NCI-H1417 (cell line): Measurements from ENCODE around the gene LIPH.
"Not testable (repeated sequence)": the region's sequence is repeated elsewhere in the genome, so short reads cannot be mapped to it uniquely, and the experiment has no call there.

ENCODE experiments used
- DNase-seq, 3 experiments: peaks; one replicate each; lab custom pipeline; 2025; lab: John Stamatoyannopoulos, UW

Gene LIPH

GRCh38 chr3:185552358-185552877, at the start of gene LIPH:
LIPH (minus strand) TSS chr3:185552588; CDS start chr3:185552471, 117 bp downstream.
- peak in 1 of 3 experiments; percentile 30 for DNase-seq

DNA sequence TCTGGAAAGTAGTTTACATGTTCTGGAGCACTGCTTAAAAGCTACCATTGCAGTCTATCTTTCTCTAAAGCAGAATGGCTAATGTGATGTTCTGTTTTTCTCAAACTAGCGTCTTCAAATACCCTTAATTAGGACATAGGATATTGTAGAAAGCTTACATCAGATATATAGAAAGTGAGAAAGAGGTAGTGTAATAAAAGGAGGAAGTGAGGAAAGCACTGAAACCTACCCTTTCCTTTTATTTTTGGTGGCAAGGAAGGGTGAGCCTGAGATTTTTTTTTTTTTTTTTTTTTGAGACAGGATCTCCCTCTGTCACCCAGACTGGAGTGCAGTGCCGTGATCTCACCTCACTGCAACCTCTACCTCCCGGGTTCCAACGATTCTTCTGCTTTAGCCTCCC, 43.1 kb upstream of the LIPH start:
- DNase-seq: no peak

GRCh38 chr3:185594073-185594472, 41.7 kb upstream of the LIPH start:
- DNase-seq: no peak

DNA sequence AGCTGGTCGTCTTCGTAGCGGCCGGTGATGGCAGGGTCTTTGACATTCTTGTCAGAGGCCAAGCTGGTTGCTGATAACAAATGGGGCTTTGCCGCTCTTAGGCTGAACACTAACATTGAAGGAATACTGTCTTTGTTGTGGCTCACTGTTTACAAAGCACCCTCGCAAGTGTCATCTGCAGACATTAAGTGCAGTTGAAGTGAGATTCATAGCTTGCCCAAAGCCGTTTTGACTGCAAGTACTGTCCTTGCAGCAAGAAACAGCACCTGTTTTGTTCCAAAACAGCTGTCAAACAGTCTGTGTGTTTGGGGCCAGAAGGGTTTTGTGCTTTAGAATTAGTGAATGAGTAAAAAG, 34.3 kb upstream of the LIPH start:
- peak in 1 of 3 experiments; percentile 81 for DNase-seq

DNA sequence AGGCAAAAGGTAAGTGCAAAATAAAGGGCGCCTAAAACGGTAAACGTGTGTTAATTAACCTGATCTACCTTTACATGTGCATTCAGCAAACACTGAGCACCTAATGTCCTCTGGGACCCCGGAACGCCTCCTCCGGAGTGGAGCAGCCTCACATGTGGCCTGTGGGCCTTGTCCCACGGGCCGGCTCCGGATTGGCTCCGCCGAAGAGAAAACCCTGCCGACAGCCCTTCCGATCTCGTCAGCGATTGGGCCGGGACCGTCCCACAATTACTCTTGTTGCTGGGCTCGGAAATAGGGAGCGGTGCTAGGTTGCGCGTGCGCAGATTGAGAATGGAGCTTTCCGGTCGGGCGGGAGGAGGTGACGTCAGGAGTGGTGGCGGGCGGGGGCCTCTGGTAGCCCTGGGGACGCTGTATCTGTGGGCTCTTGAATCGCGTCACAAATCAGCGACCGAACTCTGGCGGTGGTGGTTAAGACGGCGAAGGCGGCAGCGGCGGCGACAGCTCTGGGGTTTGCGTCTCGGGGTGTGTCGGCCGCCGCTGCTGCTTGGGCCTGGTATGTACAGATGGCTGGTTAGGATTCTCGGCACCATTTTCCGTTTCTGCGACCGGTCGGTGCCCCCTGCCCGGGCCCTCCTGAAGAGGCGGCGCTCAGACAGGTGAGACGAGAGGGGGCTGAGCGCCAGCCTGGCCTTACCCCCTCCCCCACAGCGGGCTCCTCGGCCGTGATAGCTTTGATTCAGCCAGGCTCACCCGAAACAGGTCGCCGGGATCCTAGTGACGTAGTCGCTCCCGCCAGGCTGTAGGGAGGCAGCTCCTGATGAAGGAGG, 33.7 kb upstream of the LIPH start, which contains the start of gene SENP2:
Gene SENP2, plus strand, starts transcription at position 437 of the 827 bp plus-strand sequence. Its CDS starts 119 bp downstream, at position 556.
- peak; percentile 98 to 100 (median 100) for DNase-seq

DNA sequence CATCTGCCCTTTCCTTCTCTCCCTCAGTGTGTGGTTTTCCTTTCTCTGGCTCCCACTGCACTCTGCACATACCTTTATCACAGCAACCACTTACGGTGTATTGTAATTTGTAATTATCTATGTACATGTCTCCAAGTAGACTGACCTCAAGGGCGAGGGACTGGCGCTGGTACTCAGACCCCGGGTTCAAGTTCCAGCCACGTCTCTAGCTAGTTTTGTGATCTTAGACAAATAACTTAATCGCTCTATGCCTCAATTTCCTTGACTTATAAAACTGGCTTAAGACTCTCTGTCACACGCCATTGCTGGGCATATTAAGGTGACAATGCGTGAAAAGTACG, 33.1 kb upstream of the LIPH start:
- no peak for DNase-seq

DNA sequence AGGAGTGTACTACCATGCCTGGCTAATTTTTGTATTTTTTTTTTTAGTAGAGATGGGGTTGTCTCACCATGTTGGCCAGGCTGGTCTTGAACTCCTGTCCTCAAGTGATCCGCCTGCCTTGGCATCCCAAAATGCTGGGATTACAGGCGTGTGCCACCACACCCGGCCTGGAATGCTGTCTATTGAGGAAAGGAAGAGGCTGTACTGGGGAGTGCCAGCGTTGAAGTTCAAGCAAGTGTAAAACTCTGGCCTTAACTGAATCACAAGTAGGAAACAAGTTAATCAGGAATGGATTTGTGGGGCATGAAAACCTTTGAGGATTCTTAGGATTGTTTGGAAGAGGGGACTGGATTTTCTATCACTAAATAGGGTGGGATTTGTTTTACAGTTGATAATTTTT, 32.3 kb upstream of the LIPH start:
- DNase-seq: no peak

DNA sequence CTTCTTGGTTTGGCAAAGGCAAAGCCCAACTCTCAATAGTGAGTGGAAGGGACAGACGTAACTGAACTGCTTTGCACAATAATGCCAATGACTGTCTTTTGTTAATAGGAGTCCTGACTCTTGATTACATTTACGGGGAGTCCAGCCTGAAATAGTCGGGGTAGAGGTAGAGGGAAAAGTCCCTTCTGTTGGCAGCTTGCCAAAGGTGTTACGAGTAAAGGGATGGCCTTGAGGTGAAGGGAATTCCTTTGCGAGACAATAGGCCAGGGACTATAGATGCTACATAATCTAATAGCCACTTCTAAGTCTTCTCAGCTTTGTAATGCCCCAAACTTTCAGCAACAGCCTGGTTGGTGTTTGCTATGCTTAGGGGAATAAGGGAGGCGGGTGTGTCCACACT, 31.5 kb upstream of the LIPH start:
- DNase-seq: no peak

DNA sequence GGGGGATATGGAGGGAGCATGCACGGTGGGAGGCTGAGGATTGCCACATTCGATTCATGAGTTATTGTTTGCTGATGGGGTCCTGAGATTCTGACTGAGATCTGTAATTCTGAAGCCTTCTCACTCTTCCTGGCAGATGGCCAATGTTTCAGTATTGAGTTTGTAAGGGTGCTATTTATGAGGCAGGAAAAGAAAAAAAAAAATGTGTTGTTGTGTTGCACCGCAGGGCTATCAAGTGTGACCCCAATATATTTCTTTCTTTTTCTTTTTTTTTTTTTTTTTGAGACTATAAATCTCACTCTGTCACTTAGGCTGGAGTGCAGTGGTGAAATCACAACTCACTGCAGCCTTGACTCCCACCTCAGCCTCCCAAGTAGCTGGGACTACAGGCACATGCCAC, 30.5 kb upstream of the LIPH start:
- peak in 1 of 3 experiments; percentile 10 for DNase-seq

- no peak for DNase-seq
Observed at GRCh38 chr3:185582236-185582635, 29.8 kb upstream of the LIPH start.

- peak; percentile 78 to 95 (median 89) for DNase-seq
Observed at GRCh38 chr3:185575108-185575869, 22.9 kb upstream of the LIPH start.

DNA sequence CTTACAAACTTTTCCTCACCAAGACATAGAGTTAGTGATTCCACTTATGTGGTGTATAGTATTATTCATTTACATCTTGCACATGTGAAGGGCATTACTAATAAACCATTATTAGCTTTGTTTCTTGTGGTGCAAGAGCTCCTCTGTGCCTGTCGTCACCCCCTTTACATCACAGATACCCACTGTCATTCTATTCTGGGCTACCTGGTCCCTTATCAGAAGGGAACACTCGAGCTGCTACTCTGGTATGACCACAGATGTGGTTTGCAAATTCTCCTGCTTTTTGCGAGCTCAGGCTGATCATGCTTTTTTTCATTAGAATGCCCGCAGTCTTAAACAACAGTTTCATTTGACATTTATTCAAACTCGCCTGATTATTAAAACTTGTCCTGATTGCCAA, 19.8 kb upstream of the LIPH start:
- no peak for DNase-seq

DNA sequence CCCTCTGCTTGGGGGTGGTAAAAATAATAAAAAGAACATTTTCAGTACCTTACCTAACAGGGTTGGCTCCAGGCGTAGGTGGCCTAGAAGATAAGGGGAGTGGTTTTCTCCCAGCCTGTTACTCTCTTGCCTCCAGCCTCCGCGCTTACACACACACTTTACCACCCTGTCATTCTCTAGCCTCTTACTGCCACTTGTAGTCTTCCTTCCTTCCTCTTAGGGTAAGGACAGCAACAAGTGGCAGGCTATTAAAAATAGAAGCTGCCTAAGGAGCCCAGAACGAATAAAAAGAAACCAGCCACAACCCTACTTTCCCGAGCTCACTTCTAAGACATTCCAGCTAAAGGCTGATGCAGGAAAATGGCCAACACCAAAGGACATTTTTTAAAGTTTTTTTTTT, 9.6 kb upstream of the LIPH start:
- peak in 2 of 3 experiments; percentile 25 to 33 for DNase-seq

- peak in 1 of 3 experiments; percentile 49 for DNase-seq
Observed at GRCh38 chr3:185561374-185561943, 9.1 kb upstream of the LIPH start.

GRCh38 chr3:185560676-185561075, 8.3 kb upstream of the LIPH start:
- DNase-seq: no peak

DNA sequence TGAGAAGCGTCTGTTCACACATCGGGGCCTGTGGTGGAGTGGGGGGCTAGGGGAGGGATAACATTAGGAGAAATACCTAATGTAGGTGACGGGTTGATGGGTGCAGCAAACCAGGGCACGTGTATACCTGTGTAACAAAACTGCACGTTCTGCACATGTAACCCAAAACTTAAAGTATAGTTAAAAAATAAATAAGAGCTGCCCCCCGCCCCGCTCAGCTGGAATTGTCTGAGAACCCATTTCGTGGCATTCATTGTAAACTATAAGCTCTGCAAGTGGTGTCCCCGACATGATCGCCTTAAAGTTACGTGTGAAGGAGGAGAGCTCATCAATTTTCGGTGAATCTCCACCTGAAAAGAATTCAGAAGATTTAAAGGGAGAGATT, 7.3 kb upstream of the LIPH start:
- peak in 1 of 3 experiments; percentile 33 for DNase-seq

- no peak for DNase-seq
Observed at GRCh38 chr3:185558395-185558794, 6.0 kb upstream of the LIPH start.

GRCh38 chr3:185556640-185557039, 4.3 kb upstream of the LIPH start:
- not testable (repeated sequence) for DNase-seq

GRCh38 chr3:185555860-185556347, 3.5 kb upstream of the LIPH start:
- no peak for DNase-seq

GRCh38 chr3:185555101-185555501, 2.7 kb upstream of the LIPH start:
- no peak for DNase-seq

DNA sequence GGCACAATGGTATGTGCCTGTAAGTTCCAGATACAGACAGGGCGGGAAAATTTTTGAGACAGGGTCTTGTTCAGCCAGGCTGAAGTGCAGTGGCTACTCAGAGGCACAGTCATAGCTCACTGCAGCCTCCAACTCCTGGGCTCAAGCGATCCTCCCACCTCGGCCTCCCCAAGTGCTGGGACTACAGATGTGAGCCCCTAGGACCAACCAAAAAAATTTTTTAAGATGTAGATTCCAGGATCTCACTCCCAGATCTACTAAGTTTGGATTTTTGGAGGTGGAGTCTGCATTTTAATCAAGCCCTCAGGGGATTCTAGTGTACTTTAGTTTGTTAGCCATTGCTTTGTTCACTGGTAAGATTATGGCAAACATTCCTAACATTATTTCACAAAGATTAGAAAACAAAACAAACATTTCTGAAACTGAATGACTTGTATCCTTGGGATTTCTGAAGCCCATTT, 2.7 kb downstream of the LIPH start:
- DNase-seq: no peak

DNA sequence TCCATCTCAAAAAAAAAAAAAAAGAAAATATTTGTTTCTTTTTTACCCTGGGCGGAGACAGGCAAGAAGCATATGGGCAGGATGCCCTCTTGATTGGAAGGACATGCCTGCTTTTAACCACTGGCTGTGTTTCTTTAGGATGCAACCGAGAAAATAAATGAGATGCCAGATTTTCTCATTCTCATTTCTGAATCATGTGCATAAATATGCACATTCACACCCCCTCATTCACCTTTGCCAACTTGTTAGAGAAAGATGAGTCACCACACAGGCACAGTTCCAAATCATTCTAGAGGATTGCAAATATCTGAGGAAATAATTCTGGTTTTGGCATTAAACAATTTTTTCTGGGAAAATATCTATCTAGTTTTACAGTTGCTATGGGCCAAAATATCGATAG, 3.3 kb downstream of the LIPH start:
- DNase-seq: no peak
